HG02885 (cell line): ENCODE data around the gene HJURP.

Source experiments
- ATAC-seq: cut with Tn5 transposase; IDR thresholded peaks from one replicate; pipeline ENCODE4 v1.9.1; 2021; ENCODE audit warnings: mild to moderate bottlenecking; ENCODE audit not compliant: unreplicated experiment, poor library complexity

HJURP gene

GRCh38 chr2:233832414-233832813, 21.9 kb downstream of the HJURP start:
- no peak for ATAC-seq

GRCh38 chr2:233831861-233832260, 22.5 kb downstream of the HJURP start:
- ATAC-seq, result no peak

- no peak for ATAC-seq
Measured at GRCh38 chr2:233831011-233831721, 23.2 kb downstream of the HJURP start.

GRCh38 chr2:233830111-233830802, 24.1 kb downstream of the HJURP start:
- no peak for ATAC-seq

- ATAC-seq, result no peak
Measured at GRCh38 chr2:233829193-233830110, 24.9 kb downstream of the HJURP start.

GRCh38 chr2:233828546-233829192, 25.7 kb downstream of the HJURP start:
- ATAC-seq, result no peak

- no peak for ATAC-seq
Measured at GRCh38 chr2:233824373-233824772, 30.0 kb downstream of the HJURP start.

- ATAC-seq, result no peak
Measured at GRCh38 chr2:233823731-233824121, 30.6 kb downstream of the HJURP start.

GRCh38 chr2:233822781-233823730, 31.3 kb downstream of the HJURP start:
- ATAC-seq, result no peak

GRCh38 chr2:233822101-233822771, 32.1 kb downstream of the HJURP start:
- no peak for ATAC-seq

- ATAC-seq, result no peak
Measured at GRCh38 chr2:233821709-233822100, 32.6 kb downstream of the HJURP start.

GRCh38 chr2:233821196-233821595, 33.1 kb downstream of the HJURP start:
- no peak for ATAC-seq

GRCh38 chr2:233820774-233821105, 33.6 kb downstream of the HJURP start:
- no peak for ATAC-seq

GRCh38 chr2:233819884-233820773, 34.2 kb downstream of the HJURP start:
- ATAC-seq, result no peak

GRCh38 chr2:233818639-233819621, 35.4 kb downstream of the HJURP start:
- no peak for ATAC-seq

- no peak for ATAC-seq
Measured at GRCh38 chr2:233817995-233818638, 36.2 kb downstream of the HJURP start.
